Neural cell (in vitro differentiated cells): ENCODE data around the gene MEMO1. TPM values are rescaled to one million over a fixed set of nuclear protein-coding genes. Genes with fewer than 3 reads are reported as not detected.

Source experiments
- H2AFZ ChIP-seq: fragments of 200-600, 300-800 bp; sonication (generic), shearing (Covaris generic); 2 replicates; pipeline ENCODE4 v1.6.0; 2014; ENCODE audit warnings: low read depth, mild to moderate bottlenecking, antibody characterized with exemption, low read length, moderate library complexity
- H3F3A ChIP-seq: fragments of 200-600 bp; shearing (Covaris generic); 2 replicates; pipeline ENCODE4 v1.6.1; 2016; ENCODE audit warnings: mild to moderate bottlenecking, moderate library complexity, mixed read lengths, antibody characterized with exemption, low read length; ENCODE audit not compliant: insufficient read depth, poor library complexity, severe bottlenecking
- H3K27ac ChIP-seq: fragments of 200-600, 300-800 bp; sonication (generic), shearing (Covaris generic); 2 replicates; pipeline ENCODE4 v1.5.1; 2014; ENCODE audit warnings: mild to moderate bottlenecking, low read length, moderate library complexity
- H3K27me3 ChIP-seq: fragments of 300-800, 200-600 bp; sonication (generic), shearing (Covaris generic); 2 replicates; pipeline ENCODE4 v1.6.0; 2014; ENCODE audit warnings: mild to moderate bottlenecking, low read depth, low read length, moderate library complexity; ENCODE audit not compliant: insufficient read depth
- H3K36me3 ChIP-seq: fragments of 300-800, 200-600 bp; sonication (generic), shearing (Covaris generic); 2 replicates; pipeline ENCODE4 v1.5.1; 2014; ENCODE audit warnings: mild to moderate bottlenecking, antibody characterized with exemption, low read length, moderate library complexity; ENCODE audit not compliant: insufficient read depth
- H3K4me2 ChIP-seq: fragments of 300-800, 200-600 bp; sonication (generic), shearing (Covaris generic); 2 replicates; pipeline ENCODE4 v1.6.0; 2014; ENCODE audit warnings: mild to moderate bottlenecking, low read length
- H3K4me3 ChIP-seq: fragments of 300-800, 200-600 bp; sonication (generic), shearing (Covaris generic); 2 replicates; pipeline ENCODE4 v1.5.1; 2014; ENCODE audit warnings: mild to moderate bottlenecking, low read length, moderate library complexity
- H3K79me2 ChIP-seq: fragments of 200-600 bp; shearing (Covaris generic); replicated peaks from 2 replicates; pipeline ENCODE4 v1.6.0; 2014; ENCODE audit warnings: mild to moderate bottlenecking, low read length, moderate library complexity; ENCODE audit not compliant: insufficient read depth
- H3K9ac ChIP-seq: fragments of 300-800, 200-600 bp; sonication (generic), shearing (Covaris generic); 2 replicates; pipeline ENCODE4 v1.6.1; 2016; ENCODE audit warnings: mild to moderate bottlenecking, low read length, mixed read lengths
- H3K9me2 ChIP-seq: fragments of 200-600 bp; shearing (Covaris generic); 2 replicates; pipeline ENCODE4 v1.6.1; 2016; ENCODE audit warnings: mild to moderate bottlenecking, low read length, mixed read lengths; ENCODE audit not compliant: insufficient read depth
- H3K9me3 ChIP-seq: fragments of 200-600, 300-800 bp; sonication (generic), shearing (Covaris generic); 2 replicates; pipeline ENCODE4 v1.6.1; 2016; ENCODE audit warnings: mild to moderate bottlenecking, mixed run types, low read length, moderate library complexity, mixed read lengths
- H4K20me1 ChIP-seq: fragments of 200-600 bp; shearing (Covaris generic); 2 replicates; pipeline ENCODE4 v1.6.1; 2016; ENCODE audit warnings: mild to moderate bottlenecking, mixed run types; ENCODE audit not compliant: insufficient read depth
- CTCF ChIP-seq: fragments of 450-650 bp; IDR thresholded peaks from 2 replicates; pipeline ENCODE4 v1.5.1; 2014; ENCODE audit warnings: antibody characterized with exemption, mild to moderate bottlenecking, moderate library complexity; ENCODE audit not compliant: poor library complexity, severe bottlenecking
- EP300 ChIP-seq: fragments of 450-650 bp; conservative IDR thresholded peaks from 2 replicates; pipeline ENCODE4 v1.6.1; 2014; ENCODE audit warnings: antibody characterized with exemption, mild to moderate bottlenecking, moderate library complexity; ENCODE audit not compliant: poor library complexity, severe bottlenecking
- EZH2 ChIP-seq: fragments of 200-600, 300-800 bp; shearing (Covaris generic), sonication (generic); IDR thresholded peaks from 2 replicates; pipeline ENCODE4 v1.6.1; 2014; ENCODE audit warnings: antibody characterized with exemption, low read length, borderline replicate concordance, mild to moderate bottlenecking; ENCODE audit not compliant: insufficient read depth, poor library complexity, severe bottlenecking
- MXI1 ChIP-seq: fragments of 450-650 bp; conservative IDR thresholded peaks from 2 replicates; pipeline ENCODE4 v1.6.1; 2014; ENCODE audit warnings: antibody characterized with exemption, mild to moderate bottlenecking; ENCODE audit not compliant: poor library complexity, severe bottlenecking
- POLR2AphosphoS5 ChIP-seq: IDR thresholded peaks from 2 replicates; pipeline ENCODE4 v1.6.1; 2012
- RAD21 ChIP-seq: fragments of 450-650 bp; conservative IDR thresholded peaks from 2 replicates; pipeline ENCODE4 v1.6.1; 2014; ENCODE audit warnings: antibody characterized with exemption, mild to moderate bottlenecking, moderate library complexity
- SMC3 ChIP-seq: fragments of 450-650 bp; conservative IDR thresholded peaks from 2 replicates; pipeline ENCODE4 v1.6.1; 2014; ENCODE audit warnings: antibody characterized with exemption, mild to moderate bottlenecking, moderate library complexity; ENCODE audit not compliant: poor library complexity
- TAF1 ChIP-seq: IDR thresholded peaks from 2 replicates; pipeline ENCODE4 v1.6.1; 2012; ENCODE audit warnings: low read depth
- polyA plus RNA-seq: library from polyadenylated mRNA; depleted of rRNA; stranded (reverse); fragments of >200 nt; gene quantifications from 2 replicates; pipeline ENCODE4 v1.2.3, GENCODE V29; 2014
- TF ChIP-seq, protein P1 (sequence below): IDR thresholded peaks from 2 replicates; pipeline ENCODE4 v1.6.1; 2012; ENCODE audit warnings: borderline replicate concordance

The MEMO1 gene
- polyA plus RNA-seq, 1 donor from 2014 or later = 124 TPM

DNA sequence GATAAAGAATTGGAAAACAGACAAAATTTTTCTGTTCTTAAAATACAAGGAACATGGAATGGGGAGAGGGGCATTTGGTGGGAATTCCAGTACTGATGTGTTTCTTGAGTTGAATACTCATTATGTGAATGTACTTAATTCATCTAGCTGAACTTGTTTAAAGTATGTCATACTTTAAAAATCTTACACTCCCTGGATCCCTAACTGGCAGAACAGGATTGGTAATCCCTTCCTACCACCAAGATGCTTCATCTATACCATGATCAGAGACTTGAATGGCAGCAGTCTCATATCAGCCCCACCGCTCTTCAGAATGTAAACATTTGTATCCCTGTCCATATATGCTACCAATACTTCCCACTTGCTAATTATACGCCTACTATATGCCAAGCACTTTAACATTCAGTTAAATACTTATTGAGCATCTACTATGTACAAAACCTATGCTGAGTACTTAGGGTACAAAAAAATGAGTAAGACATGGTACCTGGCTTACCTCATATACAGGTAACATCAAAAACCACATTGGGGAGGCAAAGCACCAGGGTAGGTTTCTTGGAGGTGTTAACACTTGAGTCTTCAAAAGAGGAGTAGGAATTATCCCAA lies 5.3 kb downstream of the MEMO1 start:
- H3K36me3 ChIP-seq = no peaks in the 10 kb centered on the region
- no peak overlapping the region for H3K27ac ChIP-seq
- no peak overlapping the region for H3K4me3 ChIP-seq
- H3K9ac ChIP-seq = no peak overlapping the region
- H3K9me3 ChIP-seq = no peaks in the 10 kb centered on the region
- no peaks in the 10 kb centered on the region for H3K27me3 ChIP-seq
- H3K4me2 ChIP-seq = no peak overlapping the region
- no peak overlapping the region for H2AFZ ChIP-seq
- peaks cover 74% of the 10 kb centered on the region for H3K79me2 ChIP-seq
- H3F3A ChIP-seq = peaks cover 11% of the 10 kb centered on the region
- H4K20me1 ChIP-seq = peaks cover 7% of the 10 kb centered on the region
- H3K9me2 ChIP-seq = no peaks in the 10 kb centered on the region
- no peak for TF ChIP-seq RAD21
- no peak for TF ChIP-seq TAF1
- TF ChIP-seq SMC3 = no peak
- TF ChIP-seq MXI1 = no peak
- TF ChIP-seq POLR2AphosphoS5 = no peak
- no peak for TF ChIP-seq CTCF
- no peak for TF ChIP-seq EZH2
- TF ChIP-seq, protein P1, sequence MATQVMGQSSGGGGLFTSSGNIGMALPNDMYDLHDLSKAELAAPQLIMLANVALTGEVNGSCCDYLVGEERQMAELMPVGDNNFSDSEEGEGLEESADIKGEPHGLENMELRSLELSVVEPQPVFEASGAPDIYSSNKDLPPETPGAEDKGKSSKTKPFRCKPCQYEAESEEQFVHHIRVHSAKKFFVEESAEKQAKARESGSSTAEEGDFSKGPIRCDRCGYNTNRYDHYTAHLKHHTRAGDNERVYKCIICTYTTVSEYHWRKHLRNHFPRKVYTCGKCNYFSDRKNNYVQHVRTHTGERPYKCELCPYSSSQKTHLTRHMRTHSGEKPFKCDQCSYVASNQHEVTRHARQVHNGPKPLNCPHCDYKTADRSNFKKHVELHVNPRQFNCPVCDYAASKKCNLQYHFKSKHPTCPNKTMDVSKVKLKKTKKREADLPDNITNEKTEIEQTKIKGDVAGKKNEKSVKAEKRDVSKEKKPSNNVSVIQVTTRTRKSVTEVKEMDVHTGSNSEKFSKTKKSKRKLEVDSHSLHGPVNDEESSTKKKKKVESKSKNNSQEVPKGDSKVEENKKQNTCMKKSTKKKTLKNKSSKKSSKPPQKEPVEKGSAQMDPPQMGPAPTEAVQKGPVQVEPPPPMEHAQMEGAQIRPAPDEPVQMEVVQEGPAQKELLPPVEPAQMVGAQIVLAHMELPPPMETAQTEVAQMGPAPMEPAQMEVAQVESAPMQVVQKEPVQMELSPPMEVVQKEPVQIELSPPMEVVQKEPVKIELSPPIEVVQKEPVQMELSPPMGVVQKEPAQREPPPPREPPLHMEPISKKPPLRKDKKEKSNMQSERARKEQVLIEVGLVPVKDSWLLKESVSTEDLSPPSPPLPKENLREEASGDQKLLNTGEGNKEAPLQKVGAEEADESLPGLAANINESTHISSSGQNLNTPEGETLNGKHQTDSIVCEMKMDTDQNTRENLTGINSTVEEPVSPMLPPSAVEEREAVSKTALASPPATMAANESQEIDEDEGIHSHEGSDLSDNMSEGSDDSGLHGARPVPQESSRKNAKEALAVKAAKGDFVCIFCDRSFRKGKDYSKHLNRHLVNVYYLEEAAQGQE = no peak
- TF ChIP-seq EP300 = no peak

DNA sequence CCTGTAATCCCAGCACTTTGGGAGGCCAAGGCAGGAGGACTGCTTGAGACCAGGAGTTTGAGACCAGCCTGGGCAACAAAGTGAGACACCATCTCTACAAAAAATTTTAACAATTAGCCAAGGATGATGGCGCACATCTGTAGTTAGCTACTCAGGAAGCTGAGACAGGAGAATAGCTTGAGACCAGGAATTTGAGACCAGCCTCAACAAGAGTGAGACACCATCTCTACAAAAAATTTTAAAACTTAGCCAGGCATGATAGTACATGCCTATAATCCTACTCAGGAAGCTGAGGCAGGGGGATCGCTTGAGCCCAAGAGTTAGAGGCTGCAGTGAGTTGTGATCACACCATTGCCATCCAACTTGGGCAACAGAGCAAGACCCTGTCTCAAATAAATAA lies 7.0 kb downstream of the MEMO1 start:
- Histone ChIP-seq H3K9me2 (no peaks in the 10 kb centered on the region), H3K9ac (no peak overlapping the region), H3K4me2 (no peak overlapping the region), H3K36me3 (no peaks in the 10 kb centered on the region), H3K27ac (no peak overlapping the region), H3K27me3 (no peaks in the 10 kb centered on the region), H3F3A (peaks cover 9% of the 10 kb centered on the region), H3K4me3 (no peak overlapping the region), H2AFZ (no peak overlapping the region), H3K9me3 (no peaks in the 10 kb centered on the region), H3K79me2 (peaks cover 79% of the 10 kb centered on the region), H4K20me1 (no peaks in the 10 kb centered on the region)
- TF ChIP-seq MXI1 (no peak), TAF1 (no peak), CTCF (no peak), RAD21 (no peak), EZH2 (no peak), SMC3 (no peak), EP300 (no peak), POLR2AphosphoS5 (no peak)
- TF ChIP-seq, protein P1 = no peak
